Left ventricle myocardium inferior (tissue), 1 donor: ENCODE data around the gene ANKH. TPM values are rescaled to one million over a fixed set of nuclear protein-coding genes. Genes with fewer than 3 reads are reported as not detected.

Experiments used
- DNase-seq: peaks from one replicate; pipeline ENCODE4 v3.0.0-alpha.2; 2020
- H3K27ac ChIP-seq: fragments of 200-600 bp; replicated peaks from 2 replicates; pipeline ENCODE4 v1.8.0; 2021
- H3K27me3 ChIP-seq: fragments of 200-600 bp; 2 replicates; pipeline ENCODE4 v1.8.0; 2021; ENCODE audit warnings: low read depth
- H3K36me3 ChIP-seq: fragments of 200-600 bp; 2 replicates; pipeline ENCODE4 v1.8.0; 2021
- H3K4me1 ChIP-seq: fragments of 200-600 bp; 2 replicates; pipeline ENCODE4 v1.8.0; 2021
- H3K4me3 ChIP-seq: fragments of 200-600 bp; 2 replicates; pipeline ENCODE4 v1.8.0; 2021; ENCODE audit warnings: mild to moderate bottlenecking, moderate library complexity
- H3K9me3 ChIP-seq: fragments of 200-600 bp; replicated peaks from 2 replicates; pipeline ENCODE4 v1.8.0; 2021
- intact Hi-C: fragments of 100-400 bp; cut with micrococcal nuclease; formaldehyde crosslinking; loops from one replicate; pipeline ENCODE4 v1.11.0; 2022
- total RNA-seq: library from RNA; stranded (reverse); fragmentation: NEBNext Ultra II Directional; extraction: Animal tissue kit (Norgen Biotek cat#: 25700); gene quantifications from one replicate; pipeline ENCODE4 v1.2.1, GENCODE V29; 2021
- TF ChIP-seq, protein P1 (sequence below): fragments of 200-600 bp; IDR thresholded peaks from 2 replicates; pipeline ENCODE4 v1.8.0; 2021; ENCODE audit warnings: antibody characterized with exemption, mild to moderate bottlenecking, borderline replicate concordance
- donor health status: DM: no; HTN: yes; CAD: no; lungs with severe emphysema.

Gene ANKH
- total RNA-seq, 1 donor from 2014 or later = 227 TPM

DNA sequence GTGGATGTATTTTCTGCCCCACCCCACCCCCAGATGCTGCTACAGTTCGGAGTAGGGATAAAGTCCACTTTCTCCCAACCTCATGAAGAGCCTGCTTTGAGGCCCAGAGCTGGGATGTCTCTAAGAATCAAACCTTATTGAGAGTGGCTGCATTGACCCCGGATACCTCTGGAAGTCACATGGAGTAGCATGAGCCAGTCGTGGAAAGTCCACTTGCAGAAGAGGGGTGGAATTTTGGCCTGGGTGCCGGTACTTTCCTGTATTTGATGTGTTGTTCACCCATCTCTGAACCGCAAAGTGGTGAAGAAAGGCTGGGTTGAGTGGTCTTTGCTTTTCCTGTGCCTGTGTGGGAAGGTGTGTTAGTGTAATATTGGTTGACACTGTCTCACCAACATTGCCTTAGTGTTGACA is 203.4 kb downstream of the ANKH start:
- no peaks in the 10 kb centered on the region for H3K9me3 ChIP-seq
- peaks cover 94% of the 10 kb centered on the region for H3K4me1 ChIP-seq
- no peaks in the 10 kb centered on the region for H3K27me3 ChIP-seq
- intact Hi-C loops = no loop called here
- DNase-seq = no peak
- TF ChIP-seq, protein P1, sequence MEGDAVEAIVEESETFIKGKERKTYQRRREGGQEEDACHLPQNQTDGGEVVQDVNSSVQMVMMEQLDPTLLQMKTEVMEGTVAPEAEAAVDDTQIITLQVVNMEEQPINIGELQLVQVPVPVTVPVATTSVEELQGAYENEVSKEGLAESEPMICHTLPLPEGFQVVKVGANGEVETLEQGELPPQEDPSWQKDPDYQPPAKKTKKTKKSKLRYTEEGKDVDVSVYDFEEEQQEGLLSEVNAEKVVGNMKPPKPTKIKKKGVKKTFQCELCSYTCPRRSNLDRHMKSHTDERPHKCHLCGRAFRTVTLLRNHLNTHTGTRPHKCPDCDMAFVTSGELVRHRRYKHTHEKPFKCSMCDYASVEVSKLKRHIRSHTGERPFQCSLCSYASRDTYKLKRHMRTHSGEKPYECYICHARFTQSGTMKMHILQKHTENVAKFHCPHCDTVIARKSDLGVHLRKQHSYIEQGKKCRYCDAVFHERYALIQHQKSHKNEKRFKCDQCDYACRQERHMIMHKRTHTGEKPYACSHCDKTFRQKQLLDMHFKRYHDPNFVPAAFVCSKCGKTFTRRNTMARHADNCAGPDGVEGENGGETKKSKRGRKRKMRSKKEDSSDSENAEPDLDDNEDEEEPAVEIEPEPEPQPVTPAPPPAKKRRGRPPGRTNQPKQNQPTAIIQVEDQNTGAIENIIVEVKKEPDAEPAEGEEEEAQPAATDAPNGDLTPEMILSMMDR = no peak
- H3K27ac ChIP-seq = peak overlapping the region; percentile 22
- H3K36me3 ChIP-seq = no peaks in the 10 kb centered on the region
- H3K4me3 ChIP-seq = no peak overlapping the region

- Histone ChIP-seq H3K36me3 (no peaks in the 10 kb centered on the region), H3K4me1 (peaks cover 94% of the 10 kb centered on the region), H3K9me3 (no peaks in the 10 kb centered on the region), H3K27me3 (no peaks in the 10 kb centered on the region), H3K4me3 (no peak overlapping the region), H3K27ac (peak overlapping the region; percentile 22)
- DNase-seq = no peak
- intact Hi-C loops = no loop called here
- TF ChIP-seq, protein P1 = no peak
Observed at GRCh38 chr5:14667770-14668169, 203.8 kb downstream of the ANKH start.

- peaks cover 89% of the 10 kb centered on the region for H3K4me1 ChIP-seq
- H3K27ac ChIP-seq = peak overlapping the region; percentile 22
Observed at GRCh38 chr5:14667290-14667689, 204.3 kb downstream of the ANKH start.

GRCh38 chr5:14666357-14666756 is 205.2 kb downstream of the ANKH start:
- DNase-seq = no peak
- H3K9me3 ChIP-seq = no peaks in the 10 kb centered on the region
- TF ChIP-seq, protein P1 = no peak
- H3K4me1 ChIP-seq = peaks cover 80% of the 10 kb centered on the region
- peak overlapping the region; percentile 96 for H3K27ac ChIP-seq
- H3K36me3 ChIP-seq = no peaks in the 10 kb centered on the region
- no peaks in the 10 kb centered on the region for H3K27me3 ChIP-seq
- intact Hi-C loops = no loop called here
- H3K4me3 ChIP-seq = peak overlapping the region; percentile 79

More at GRCh38 chr5:14667290-14667689, 204.3 kb downstream of the ANKH start:
- intact Hi-C loops = no loop called here
- H3K4me3 ChIP-seq = no peak overlapping the region
- no peak for DNase-seq
- no peaks in the 10 kb centered on the region for H3K9me3 ChIP-seq
- TF ChIP-seq, protein P1 = no peak
- H3K36me3 ChIP-seq = no peaks in the 10 kb centered on the region
- H3K27me3 ChIP-seq = no peaks in the 10 kb centered on the region

DNA sequence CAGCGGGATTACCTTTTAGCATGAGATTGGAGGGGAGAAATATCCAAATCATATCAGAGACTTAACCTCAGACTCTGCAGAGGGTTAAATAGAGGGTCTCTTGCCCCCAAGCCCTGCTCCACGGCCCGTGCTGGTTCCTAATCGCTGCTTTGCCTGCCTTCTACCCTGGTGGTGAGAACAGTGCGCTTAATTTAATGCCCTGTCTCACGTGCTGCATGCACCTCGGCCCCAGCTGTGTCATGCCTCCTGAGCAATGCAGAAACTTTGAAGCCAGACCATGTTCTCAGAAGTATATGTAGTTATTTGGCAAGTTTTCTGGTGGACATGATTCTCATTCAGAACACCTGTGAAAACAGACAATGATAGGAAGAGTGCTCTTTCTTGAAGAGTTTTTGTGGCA is 205.6 kb downstream of the ANKH start:
- H3K9me3 ChIP-seq = no peaks in the 10 kb centered on the region
- H3K27ac ChIP-seq = peak overlapping the region; percentile 96
- H3K36me3 ChIP-seq = no peaks in the 10 kb centered on the region
- peak overlapping the region; percentile 79 for H3K4me3 ChIP-seq
- intact Hi-C loops = no loop called here
- no peak for DNase-seq
- H3K27me3 ChIP-seq = no peaks in the 10 kb centered on the region
- TF ChIP-seq, protein P1 = peak; percentile 41
- peaks cover 76% of the 10 kb centered on the region for H3K4me1 ChIP-seq
